HAP-1 (cell line): ENCODE results near the gene SPRED2.

Experiments used
- DNase-seq, 2 experiments: peaks; one replicate each; pipeline ENCODE4 v3.0.0-alpha.2; 2016 to 2020; ENCODE audit warnings: low spot score in 2 of 2
- H3K27me3 ChIP-seq: fragments of 250-450 bp; sonication (Bioruptor Pico); 2 replicates; pipeline ENCODE4 v1.5.1; 2020; ENCODE audit warnings: low read depth, mild to moderate bottlenecking, moderate library complexity
- H3K36me3 ChIP-seq: fragments of 250-450 bp; sonication (Bioruptor Pico); replicated peaks from 2 replicates; pipeline ENCODE4 v1.5.1; 2020; ENCODE audit warnings: mild to moderate bottlenecking
- H3K4me1 ChIP-seq: fragments of 250-450 bp; sonication (Bioruptor Pico); 2 replicates; pipeline ENCODE4 v1.5.1; 2020; ENCODE audit warnings: mild to moderate bottlenecking
- H3K4me3 ChIP-seq: fragments of 250-450 bp; sonication (Bioruptor Pico); 2 replicates; pipeline ENCODE4 v1.5.1; 2020; ENCODE audit warnings: mild to moderate bottlenecking, moderate library complexity
- H3K9me3 ChIP-seq: fragments of 250-450 bp; sonication (Bioruptor Pico); 2 replicates; pipeline ENCODE4 v1.5.1; 2020; ENCODE audit warnings: mild to moderate bottlenecking, moderate library complexity
- in situ Hi-C: fragments of 300-500 bp; cut with MboI; formaldehyde crosslinking; loops from 3 replicates; pipeline ENCODE4 v1.14.3; 2020; ENCODE audit warnings: low sequenced_read_pairs, inconsistent platforms, mixed read lengths

The SPRED2 gene

DNA sequence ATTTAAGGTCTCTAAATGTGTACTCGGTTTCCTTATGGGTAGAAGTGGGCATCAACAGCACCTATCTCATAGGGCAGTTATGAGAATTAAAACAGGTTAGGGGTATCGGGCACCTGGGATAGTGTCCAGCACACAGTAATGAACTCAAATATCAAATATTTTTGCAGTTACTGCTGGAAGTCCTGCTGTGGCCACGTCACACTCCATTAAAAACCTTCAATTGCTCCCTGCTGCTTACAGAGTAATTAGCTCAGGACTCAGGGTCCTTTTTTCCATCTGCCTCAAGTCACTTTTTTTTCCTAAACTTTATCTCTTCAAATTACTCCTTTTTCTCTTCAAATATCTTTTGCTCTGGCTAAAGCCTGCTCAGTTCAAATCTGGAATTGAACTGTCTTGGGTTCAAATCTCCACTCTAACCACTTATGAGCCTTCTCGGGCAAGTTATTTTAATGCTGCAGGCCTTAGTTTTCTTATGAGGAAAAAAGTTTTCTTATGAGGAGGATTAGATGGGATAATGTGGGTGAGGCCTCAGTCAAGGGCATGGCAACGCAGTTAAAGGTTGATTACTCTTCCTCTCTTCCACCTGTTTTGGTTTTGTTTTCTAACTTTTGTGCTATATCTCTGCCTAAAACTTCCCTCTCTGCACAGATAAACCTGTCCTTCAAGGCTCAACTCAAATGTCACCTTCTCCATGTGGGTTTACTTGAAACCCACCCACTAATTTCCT is 36.6 kb downstream of the SPRED2 start:
- DNase-seq: no peak
- Histone ChIP-seq H3K27me3 (no peaks in the 10 kb centered on the region), H3K4me1 (peaks cover 8% of the 10 kb centered on the region), H3K4me3 (no peak overlapping the region), H3K9me3 (no peaks in the 10 kb centered on the region), H3K36me3 (no peaks in the 10 kb centered on the region)
- in situ Hi-C loops: no loop called here

DNA sequence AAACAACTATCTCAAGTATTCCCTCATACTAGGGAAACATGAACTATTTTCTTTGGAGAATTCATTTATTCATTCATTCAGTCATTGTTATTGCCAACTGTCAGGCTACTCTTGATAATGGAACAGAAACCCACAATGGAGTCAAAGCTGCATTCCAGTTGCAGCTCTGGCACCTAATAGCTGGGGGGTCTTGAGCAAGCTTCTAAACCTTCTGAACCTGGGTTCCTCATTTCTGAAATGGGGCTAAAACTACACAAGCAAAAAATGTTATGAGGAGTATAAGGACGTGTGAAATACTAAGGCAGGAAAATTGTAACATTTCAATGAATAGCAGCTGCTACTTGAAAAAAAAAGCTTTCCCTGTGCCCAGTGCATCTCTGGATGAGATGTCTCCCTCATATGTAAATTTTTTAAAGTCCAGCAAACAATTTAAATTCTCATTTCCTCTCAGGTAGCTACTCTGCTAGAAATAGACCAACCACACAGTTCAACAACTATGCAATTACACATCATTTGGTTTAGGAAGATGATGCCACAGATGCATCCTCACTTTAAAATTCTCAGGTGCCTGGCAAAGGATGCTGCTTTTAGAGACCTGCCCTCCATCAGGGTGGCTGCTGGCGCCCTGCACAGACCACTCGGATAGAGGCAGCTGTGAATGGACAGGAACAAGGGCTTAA is 38.5 kb downstream of the SPRED2 start:
- no peaks in the 10 kb centered on the region for H3K9me3 ChIP-seq
- H3K4me3 ChIP-seq: no peak overlapping the region
- no peaks in the 10 kb centered on the region for H3K36me3 ChIP-seq
- no peaks in the 10 kb centered on the region for H3K27me3 ChIP-seq
- in situ Hi-C loops: no loop called here
- no peak for DNase-seq
- peaks cover 8% of the 10 kb centered on the region for H3K4me1 ChIP-seq

DNA sequence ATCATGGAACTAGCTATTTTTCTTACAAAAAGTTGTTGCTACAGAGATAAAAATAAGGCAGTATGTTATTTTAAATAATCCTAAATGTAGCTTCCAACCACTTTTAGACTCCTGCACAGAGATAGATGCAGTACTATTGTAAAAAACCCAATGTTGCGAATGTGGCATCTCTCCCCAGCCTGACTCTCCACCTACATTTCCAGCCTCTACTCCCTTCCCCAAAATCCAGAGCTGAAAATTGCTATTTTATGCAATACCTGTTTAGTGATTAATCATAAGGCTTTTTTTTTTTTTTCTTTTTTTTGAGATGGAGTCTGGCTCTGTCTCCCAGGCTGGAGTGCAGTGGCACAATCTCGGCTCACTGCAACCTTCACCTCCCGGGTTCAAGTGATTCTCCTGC is 39.4 kb downstream of the SPRED2 start:
- peaks cover 8% of the 10 kb centered on the region for H3K4me1 ChIP-seq
- no peaks in the 10 kb centered on the region for H3K36me3 ChIP-seq
- in situ Hi-C loops: no loop called here
- no peaks in the 10 kb centered on the region for H3K9me3 ChIP-seq
- H3K4me3 ChIP-seq: no peak overlapping the region
- no peak for DNase-seq
- no peaks in the 10 kb centered on the region for H3K27me3 ChIP-seq

DNA sequence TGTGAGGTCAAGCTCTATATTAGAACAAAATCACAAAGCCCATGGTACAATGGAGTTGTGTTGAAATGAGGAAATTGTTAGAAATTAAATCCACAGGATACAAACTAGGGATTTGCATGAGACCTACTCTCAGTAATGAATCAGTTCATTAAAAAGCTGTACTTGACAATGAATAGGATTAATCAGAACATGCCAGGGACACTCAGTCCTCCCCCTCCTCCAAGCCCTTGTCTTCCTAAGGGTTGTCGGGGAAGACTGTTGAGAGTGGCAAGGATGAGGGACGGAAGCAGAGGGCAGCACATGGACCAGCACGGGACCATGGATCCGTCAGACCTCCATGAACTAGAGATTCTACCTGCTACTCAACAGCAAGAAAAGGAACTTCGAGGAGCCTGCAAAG is 39.8 kb downstream of the SPRED2 start:
- Histone ChIP-seq H3K36me3 (no peaks in the 10 kb centered on the region), H3K4me1 (peaks cover 8% of the 10 kb centered on the region), H3K9me3 (no peaks in the 10 kb centered on the region), H3K27me3 (no peaks in the 10 kb centered on the region), H3K4me3 (no peak overlapping the region)
- in situ Hi-C loops: no loop called here
- DNase-seq: peak; percentile 26 to 47

DNA sequence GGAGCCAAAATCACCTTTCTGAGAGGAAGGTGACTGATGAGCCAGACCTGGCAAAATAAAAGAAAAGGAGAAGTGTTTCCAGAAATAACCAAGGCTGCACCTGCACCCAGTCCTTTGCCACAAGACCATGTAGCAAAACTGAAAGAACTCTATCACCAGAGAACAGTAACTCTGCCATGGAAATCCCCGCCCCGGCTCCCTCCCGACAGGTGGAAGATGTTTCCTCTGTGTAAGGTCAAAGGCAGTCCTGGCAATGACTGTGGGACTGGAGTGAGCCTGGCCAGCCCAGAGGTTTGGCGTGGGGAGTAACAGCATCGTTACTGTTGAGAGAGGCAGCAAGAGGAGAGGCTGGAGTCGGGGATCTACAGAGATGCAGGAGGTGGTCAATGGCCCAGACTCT is 42.3 kb downstream of the SPRED2 start:
- in situ Hi-C loops: no loop called here
- no peak overlapping the region for H3K4me3 ChIP-seq
- no peaks in the 10 kb centered on the region for H3K27me3 ChIP-seq
- no peak for DNase-seq
- peaks cover 8% of the 10 kb centered on the region for H3K4me1 ChIP-seq
- no peaks in the 10 kb centered on the region for H3K9me3 ChIP-seq
- no peaks in the 10 kb centered on the region for H3K36me3 ChIP-seq

DNA sequence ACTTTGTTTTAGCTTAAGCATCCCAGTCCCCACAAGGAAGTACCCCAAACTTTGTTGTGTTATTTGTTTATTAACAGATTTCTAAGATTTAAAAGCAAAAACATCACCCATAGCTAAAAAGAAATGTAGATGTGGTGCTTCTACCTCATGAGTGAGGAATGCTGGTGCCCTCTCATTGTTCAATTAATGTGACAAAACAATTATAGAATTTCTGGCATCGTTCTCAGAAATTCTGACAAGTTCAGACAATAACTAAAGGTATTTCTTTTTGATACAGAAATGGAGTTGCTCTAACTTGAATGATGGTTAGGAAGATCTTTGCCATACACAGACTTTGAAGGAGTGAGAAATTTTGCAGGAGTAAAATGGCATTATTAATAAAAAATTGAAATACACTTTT is 42.9 kb downstream of the SPRED2 start:
- Histone ChIP-seq H3K4me3 (no peak overlapping the region), H3K4me1 (peaks cover 8% of the 10 kb centered on the region)
- DNase-seq: no peak

DNA sequence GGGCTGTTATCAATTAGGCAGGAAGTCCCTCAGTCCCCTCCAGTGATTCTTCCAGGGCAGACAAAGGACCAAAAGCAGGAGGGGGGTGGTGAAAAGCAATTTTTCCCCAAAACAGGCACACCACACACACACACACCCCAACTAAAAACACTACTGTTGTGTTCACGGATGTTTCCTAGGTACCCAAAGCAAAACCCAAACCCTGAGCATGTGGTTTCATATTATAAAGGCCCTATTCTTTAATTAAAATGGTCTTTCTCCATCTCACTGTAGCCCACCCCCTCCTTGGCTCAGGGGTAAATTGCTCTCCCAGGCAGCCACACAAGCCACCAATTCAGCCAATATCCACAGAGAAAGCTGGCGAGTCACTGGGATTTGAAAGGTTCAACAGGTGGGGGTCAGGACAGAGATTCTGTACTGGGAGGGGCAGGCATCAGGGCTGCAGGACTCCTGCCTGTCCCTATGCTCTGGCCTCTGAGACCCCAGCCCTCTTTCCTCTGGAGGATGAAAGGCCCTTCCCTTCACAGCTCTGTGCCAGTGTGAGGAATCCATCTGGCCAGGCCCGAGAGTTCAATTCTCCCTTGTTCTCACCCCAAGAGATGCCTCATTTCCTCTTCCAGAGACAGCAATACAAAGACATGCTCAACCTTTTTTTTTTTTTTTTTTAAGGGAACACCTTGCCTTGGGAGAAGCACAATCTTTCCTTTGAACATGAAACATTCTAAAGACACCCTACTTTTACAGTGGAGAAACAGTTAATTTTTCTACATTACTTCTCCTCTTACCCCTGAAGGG is 43.6 kb downstream of the SPRED2 start:
- H3K4me1 ChIP-seq: peaks cover 9% of the 10 kb centered on the region

More for the DNA sequence above, 42.9 kb downstream of the SPRED2 start:
- no peaks in the 10 kb centered on the region for H3K9me3 ChIP-seq
- in situ Hi-C loops: no loop called here
- H3K36me3 ChIP-seq: no peaks in the 10 kb centered on the region
- H3K27me3 ChIP-seq: no peaks in the 10 kb centered on the region

DNA sequence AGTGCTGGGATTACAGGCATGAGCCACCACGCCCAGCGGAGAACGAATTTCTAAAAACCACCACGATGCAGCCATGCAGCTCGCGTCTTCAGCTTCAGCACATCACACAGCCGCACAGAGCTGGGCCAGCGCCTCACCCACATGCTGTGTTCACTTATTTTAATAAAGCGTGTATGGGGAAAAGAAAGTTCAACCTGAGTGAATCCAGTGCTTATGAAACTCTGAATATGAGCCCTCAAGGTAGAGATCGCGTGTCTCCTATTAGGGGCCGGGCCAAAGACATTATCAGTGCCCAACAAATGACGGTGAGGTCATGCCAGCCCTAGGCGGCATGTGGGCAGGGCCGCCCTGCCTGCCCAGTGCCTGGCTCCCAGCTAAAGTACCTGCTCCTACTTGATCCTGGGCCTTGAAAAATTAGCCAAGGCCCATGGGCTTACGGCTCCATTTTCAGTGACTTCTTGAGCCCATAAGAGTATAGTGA is 44.3 kb downstream of the SPRED2 start:
- no peak for DNase-seq
- no peaks in the 10 kb centered on the region for H3K9me3 ChIP-seq
- in situ Hi-C loops: no loop called here
- no peak overlapping the region for H3K4me3 ChIP-seq
- peaks cover 16% of the 10 kb centered on the region for H3K4me1 ChIP-seq
- no peaks in the 10 kb centered on the region for H3K36me3 ChIP-seq
- no peaks in the 10 kb centered on the region for H3K27me3 ChIP-seq

More for the DNA sequence above, 43.6 kb downstream of the SPRED2 start:
- Histone ChIP-seq H3K27me3 (no peaks in the 10 kb centered on the region), H3K36me3 (no peaks in the 10 kb centered on the region), H3K4me3 (no peak overlapping the region), H3K9me3 (no peaks in the 10 kb centered on the region)
- in situ Hi-C loops: no loop called here
- DNase-seq: no peak

DNA sequence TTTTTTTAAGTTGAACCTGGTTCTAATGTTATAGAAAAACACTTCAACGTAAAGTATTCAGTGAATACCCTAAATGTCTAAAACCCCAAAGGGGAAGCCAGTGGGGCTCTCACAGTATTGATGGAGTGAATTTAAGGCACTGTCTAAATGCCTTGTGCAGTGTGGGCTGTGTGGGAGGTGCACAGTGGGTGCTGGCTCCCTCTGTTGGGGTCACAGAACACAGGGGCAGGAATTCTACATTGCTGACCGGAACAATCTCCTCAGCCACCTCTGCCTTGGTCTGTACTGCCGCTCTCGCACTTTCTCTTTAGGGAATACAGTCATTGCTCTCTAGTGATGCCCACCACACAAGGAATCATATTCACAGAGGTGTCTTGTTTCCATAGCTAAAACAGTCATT is 45.4 kb downstream of the SPRED2 start:
- Histone ChIP-seq H3K36me3 (no peaks in the 10 kb centered on the region), H3K4me1 (peaks cover 14% of the 10 kb centered on the region), H3K27me3 (no peaks in the 10 kb centered on the region), H3K4me3 (no peak overlapping the region), H3K9me3 (no peaks in the 10 kb centered on the region)
- in situ Hi-C loops: no loop called here
- DNase-seq: no peak

DNA sequence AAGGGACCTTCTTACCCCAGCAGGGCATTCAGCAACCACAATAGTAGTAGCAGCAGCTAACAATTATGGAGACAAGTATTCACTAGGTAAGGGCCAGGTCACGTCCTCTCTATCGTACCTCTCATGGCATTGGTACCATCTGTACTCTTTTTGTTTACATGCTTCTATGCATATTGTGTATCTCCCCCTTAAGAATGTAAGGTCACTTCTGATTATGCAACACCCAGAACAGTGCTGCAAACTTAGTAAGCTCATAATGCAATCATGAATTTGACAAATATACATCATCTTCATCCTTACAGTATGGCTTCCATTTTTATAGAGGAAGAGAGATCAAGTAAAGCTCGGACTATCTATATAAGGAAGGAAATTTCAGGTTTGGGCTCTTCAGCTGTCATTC is 46.1 kb downstream of the SPRED2 start:
- DNase-seq: no peak
- Histone ChIP-seq H3K4me1 (peaks cover 11% of the 10 kb centered on the region), H3K36me3 (no peaks in the 10 kb centered on the region), H3K9me3 (no peaks in the 10 kb centered on the region), H3K27me3 (no peaks in the 10 kb centered on the region), H3K4me3 (no peak overlapping the region)
- in situ Hi-C loops: no loop called here

DNA sequence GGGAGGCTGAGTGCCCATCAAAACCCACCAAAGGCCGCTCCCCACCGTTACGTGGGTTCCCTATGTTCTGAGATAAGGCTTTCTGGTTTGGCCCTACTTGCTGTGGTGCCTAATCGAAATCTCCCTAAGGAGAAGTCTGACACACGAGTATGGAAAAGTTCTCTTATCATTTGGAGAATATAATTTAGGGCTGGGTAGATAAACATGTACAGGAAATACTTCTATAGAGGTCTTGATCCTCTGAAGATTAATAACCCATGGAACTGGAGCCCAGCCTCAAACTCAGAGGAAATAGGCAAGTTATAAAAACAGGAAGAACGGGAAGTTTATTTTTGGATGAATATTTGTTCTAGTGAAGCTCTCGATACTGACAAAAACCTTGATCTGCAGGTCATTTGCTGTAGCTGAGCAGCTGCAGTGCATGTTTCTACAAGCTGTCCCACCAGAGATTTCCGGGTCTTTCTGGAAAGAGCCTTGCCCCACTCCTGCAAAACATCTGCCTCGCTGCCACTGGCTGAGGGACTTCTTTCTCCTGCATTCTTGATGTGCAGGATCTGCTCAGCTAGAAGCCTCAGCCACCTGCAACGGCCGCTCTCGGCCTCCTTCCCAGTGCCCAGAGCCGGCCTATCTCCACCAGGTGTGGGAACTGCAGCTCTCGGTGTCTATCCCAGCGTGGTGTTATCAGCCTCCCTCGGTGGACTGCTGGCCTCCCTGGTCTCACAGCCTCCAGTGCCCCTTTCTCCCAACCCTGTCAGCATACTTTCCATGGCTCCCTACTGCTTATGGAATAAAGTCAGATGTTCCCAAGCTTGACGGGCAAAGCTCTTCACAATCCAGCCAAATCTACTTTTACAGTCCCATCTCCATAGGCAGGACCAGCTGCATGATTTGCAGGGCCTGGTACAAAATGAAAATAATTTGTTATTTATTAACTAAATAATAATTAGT is 48.6 kb downstream of the SPRED2 start:
- no peaks in the 10 kb centered on the region for H3K27me3 ChIP-seq
- no peaks in the 10 kb centered on the region for H3K9me3 ChIP-seq
- H3K4me1 ChIP-seq: peaks cover 11% of the 10 kb centered on the region
- in situ Hi-C loops: no loop called here
- no peak overlapping the region for H3K4me3 ChIP-seq
- no peak for DNase-seq
- no peaks in the 10 kb centered on the region for H3K36me3 ChIP-seq

DNA sequence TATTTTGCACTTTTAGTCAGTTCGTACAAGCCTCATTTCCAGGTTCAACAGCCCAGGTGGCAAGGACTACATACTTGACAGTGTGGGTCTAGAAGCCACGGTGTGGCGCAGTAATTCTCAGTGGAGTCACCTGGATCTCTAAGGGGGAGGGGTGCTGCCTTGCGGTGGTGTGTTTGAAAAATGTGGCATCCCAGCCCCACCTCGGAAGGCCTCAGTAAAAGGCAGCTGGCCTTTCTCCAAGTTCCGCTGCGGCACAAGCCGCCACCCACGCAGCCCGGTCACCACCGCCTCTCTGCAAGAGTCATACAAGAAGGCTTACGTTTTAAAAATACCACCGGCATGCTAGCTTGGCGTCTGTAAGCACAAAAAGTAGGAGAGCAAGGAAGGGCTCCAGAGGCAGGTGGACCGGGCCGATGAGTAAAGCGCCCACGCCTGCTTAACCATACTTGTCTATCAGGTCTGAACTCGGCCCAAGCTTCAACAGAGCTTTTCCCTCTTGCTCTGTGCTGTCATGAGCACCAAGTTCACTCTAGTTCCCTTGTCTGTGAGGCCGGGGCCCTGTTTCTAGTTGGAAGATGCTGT is 49.5 kb downstream of the SPRED2 start:
- H3K27me3 ChIP-seq: no peaks in the 10 kb centered on the region
- DNase-seq: peak in 1 of 2 experiments; percentile 72
- peaks cover 11% of the 10 kb centered on the region for H3K4me1 ChIP-seq
- H3K4me3 ChIP-seq: no peak overlapping the region
- no peaks in the 10 kb centered on the region for H3K36me3 ChIP-seq
- in situ Hi-C loops: no loop called here
- H3K9me3 ChIP-seq: no peaks in the 10 kb centered on the region

DNA sequence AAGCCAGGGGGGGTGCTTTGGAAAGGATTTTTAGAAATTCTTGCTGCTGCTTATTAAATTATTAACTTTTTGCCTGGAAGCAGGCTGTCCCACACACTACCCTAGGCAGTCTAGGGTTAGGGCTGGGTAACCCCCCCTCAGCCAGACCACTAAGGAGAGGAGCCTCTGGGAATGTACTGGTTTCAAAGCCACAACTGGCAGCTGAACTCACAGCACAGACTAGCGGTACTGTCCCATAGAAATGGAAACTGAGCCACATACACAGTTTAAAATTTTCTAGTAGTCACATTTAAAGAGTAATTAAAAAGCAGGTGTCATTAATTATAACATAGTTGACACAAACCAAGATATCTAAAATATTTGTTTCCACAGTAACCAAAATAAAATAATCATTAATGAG is 50.1 kb downstream of the SPRED2 start:
- Histone ChIP-seq H3K9me3 (no peaks in the 10 kb centered on the region), H3K4me3 (no peak overlapping the region), H3K36me3 (no peaks in the 10 kb centered on the region), H3K27me3 (no peaks in the 10 kb centered on the region), H3K4me1 (peaks cover 11% of the 10 kb centered on the region)
- in situ Hi-C loops: no loop called here
- DNase-seq: no peak
